ENCODE results near the gene SPON1. TPM values are rescaled to one million over a fixed set of nuclear protein-coding genes. Genes with fewer than 3 reads are reported as not detected.
A peak's percentile ranks its signal among the peaks of the same experiment; 100 is the strongest.
"Not testable (repeated sequence)": the region's sequence is repeated elsewhere in the genome, so short reads cannot be mapped to it uniquely, and the experiment has no call there.

Gene SPON1
- total RNA-seq, 1 experiment from 2014 or later: not detected

DNA sequence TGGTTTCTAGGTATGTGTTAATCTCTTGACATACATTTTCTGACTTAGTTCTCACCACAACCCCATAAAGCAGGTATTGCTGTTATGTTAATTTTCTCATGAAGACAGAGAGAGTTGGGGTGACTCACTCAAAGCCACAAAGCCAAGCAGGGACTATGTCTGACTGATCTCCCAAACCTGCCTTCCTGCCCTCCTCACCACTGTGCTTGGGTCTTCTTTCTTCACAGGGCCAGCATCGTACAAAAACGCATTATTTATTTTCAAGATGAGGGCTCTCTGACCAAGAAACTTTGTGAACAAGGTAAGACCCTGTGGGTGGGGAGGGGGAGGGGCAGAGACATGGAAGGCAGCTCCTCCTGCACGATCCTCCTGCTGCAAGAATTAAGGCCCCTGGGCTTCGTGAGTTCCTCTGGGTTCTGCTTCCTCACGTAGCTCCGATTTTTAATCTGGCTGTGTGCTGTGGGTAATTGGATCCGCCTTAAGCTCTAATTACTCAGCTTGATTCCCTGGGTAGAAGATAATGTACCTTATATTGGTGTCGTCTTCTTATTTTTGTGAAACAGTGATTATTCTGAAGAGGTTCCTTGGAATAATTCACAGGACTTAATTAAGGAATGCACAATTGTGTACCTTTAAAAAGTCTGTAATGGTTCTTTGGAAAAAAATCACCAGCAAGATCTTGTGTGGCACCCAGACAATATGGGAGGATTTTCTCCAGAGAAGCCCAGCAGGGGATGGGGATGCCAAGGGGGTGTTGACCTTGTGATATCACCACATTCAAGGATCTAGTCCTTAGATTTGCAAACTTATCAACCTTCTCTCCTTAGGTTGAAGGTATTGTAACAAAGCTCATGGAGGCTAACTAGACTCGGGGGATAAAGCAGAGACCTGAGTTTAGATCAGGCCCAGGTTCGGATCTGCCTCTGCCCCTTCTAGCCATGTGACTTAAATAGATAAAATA lies 112.9 kb downstream of the SPON1 start:
- peak; percentile 77 for DNase-seq (ENCODE audit: low read depth)

GRCh38 chr11:14079011-14079410 lies 116.5 kb downstream of the SPON1 start:
- DNase-seq (ENCODE audit: low read depth): no peak

DNA sequence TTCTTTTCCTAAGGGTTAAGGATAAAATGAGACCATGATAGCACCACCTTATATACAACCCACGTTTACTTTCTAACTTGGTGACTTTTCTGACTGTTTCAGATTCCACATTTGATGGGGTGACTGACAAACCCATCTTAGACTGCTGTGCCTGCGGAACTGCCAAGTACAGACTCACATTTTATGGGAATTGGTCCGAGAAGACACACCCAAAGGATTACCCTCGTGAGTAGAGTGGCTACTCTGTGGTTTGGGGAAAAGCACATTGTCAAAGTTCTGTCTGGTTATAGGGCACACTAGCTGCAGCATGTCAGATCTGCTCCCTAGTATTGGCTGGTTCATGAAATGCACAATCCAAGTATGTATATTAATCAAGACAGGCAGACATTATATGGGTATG lies 117.3 kb downstream of the SPON1 start:
- DNase-seq (ENCODE audit: low read depth): no peak

GRCh38 chr11:14081581-14082231 lies 119.2 kb downstream of the SPON1 start:
- no peak for DNase-seq (ENCODE audit: low read depth)

DNA sequence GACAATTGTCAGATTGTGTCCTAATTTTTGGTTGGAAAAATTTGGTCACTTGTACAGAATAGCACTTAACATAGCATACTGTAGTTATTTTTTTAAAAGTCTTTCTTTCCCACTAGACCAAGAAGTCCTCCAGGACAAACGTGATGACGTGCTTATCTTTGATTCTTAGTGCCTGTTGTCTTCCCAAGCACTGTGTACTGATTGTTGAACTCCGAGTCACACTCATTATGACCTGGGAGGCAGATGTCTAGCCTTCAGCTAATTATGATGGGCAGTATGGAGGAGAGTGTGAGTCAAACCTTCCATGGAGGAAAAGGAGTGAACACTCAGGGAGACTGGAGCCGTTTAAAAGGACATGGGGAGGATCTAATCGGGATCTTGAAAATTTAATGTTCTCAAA lies 119.8 kb downstream of the SPON1 start:
- DNase-seq (ENCODE audit: low read depth): no peak

GRCh38 chr11:14088861-14089260 lies 126.3 kb downstream of the SPON1 start:
- not testable (repeated sequence) for DNase-seq (ENCODE audit: low read depth)

DNA sequence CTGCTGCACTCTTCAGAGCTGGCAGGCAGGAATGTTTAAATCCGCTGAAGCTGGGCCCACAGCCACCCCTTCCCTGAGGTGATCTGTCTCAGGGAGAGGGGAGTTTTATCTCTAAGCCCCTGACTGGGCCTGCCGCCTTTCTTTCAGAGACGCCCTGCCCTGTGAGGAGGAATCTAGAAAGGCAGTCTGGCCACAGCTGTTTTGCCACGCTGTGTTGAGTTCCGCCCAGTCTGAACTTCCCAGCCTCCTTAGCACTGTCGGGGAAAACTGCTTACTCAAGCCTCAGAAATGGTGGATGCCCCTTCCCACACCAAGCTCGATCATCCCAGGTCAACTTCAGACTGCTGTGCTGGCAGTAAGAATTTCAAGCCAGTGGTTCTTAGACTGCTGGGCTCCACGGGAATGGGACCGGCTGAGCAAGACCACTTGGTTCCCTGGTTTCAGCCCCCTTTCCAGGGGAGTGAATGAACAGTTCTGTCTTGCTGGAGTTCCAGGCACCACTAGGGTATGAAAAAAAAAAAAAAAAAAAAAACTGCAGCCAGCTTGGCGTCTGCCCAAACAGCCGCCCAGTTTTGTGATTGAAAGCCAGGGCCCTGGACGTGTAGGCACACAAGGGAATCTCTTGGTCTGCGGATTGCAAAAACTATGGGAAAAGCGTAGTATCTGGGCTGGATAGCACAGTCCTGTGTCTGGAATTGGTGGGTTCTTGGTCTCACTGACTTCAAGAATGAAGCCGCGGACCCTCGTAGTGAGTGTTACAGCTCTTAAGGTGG lies 127.4 kb downstream of the SPON1 start:
- DNase-seq (ENCODE audit: low read depth): no peak

- not testable (repeated sequence) for DNase-seq (ENCODE audit: low read depth)
Measured at GRCh38 chr11:14090631-14091030, 128.1 kb downstream of the SPON1 start.

DNA sequence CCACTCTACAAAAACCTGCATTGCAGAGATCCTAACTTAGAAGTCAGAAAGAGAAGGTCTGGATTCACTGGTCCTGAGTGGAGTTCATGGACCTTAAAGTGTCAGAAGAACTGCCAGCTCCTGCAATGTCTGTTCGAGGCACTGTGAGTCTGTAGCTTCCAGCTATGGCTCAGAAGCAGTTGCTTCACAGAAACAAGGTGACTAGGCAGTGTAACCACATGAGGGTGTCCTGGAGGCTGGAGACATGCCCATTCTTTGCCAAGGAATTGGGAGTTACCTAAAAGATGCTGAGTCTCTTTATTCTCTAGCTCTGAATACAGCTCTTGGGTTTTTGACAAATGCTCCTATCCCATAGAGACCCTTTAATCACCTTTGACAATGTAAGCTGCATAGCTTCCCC lies 130.5 kb downstream of the SPON1 start:
- no peak for DNase-seq (ENCODE audit: low read depth)

- DNase-seq (ENCODE audit: low read depth): no peak
Measured at GRCh38 chr11:14094481-14095037, 132.0 kb downstream of the SPON1 start.

- DNase-seq (ENCODE audit: low read depth): peak; percentile 40
Measured at GRCh38 chr11:14095882-14096281, 133.4 kb downstream of the SPON1 start.

DNA sequence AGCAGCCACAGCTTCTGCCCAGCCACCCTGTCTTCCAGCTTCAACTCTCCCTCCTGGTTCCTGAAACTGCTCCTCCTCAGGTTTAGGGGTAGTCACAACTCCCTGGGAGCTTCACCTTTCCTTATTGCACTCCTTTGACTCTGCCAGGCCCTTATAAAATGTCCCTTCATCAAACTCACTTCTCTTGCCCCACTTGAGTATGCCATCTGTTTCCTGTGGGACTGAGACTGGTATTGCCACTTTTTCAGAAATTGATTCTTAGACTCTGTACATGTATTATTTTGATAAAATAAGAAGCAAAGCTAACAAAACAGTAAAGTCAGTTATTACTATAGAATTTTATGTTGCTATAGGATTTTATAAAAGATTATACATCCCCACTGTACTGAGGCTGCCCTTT lies 134.1 kb downstream of the SPON1 start:
- no peak for DNase-seq (ENCODE audit: low read depth)

- DNase-seq (ENCODE audit: low read depth): peak; percentile 39
Measured at GRCh38 chr11:14101388-14101787, 138.9 kb downstream of the SPON1 start.

- no peak for DNase-seq (ENCODE audit: low read depth)
Measured at GRCh38 chr11:14102766-14103165, 140.2 kb downstream of the SPON1 start.

GRCh38 chr11:14105446-14105845 lies 142.9 kb downstream of the SPON1 start:
- no peak for DNase-seq (ENCODE audit: low read depth)

- DNase-seq (ENCODE audit: low read depth): no peak
Measured at GRCh38 chr11:14106303-14107049, 144.0 kb downstream of the SPON1 start.

DNA sequence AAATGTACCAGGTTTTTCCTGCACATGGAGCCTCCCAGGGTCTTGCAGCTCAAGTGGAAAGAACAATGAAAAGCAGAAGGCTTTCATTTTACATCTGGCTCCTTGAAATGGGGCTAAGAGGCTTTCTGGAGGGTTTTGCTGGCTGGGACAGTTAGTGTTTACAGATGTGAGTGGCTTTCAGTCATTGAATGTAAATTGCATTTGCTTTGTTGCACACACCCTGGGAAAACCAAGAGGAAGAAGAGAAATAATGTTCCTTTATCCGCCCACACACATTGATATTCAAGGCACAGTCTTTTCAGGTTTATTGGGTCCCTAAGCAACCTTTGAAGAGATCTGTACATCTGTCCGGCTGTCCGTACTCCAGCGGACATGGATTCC lies 144.5 kb downstream of the SPON1 start:
- DNase-seq (ENCODE audit: low read depth): no peak

DNA sequence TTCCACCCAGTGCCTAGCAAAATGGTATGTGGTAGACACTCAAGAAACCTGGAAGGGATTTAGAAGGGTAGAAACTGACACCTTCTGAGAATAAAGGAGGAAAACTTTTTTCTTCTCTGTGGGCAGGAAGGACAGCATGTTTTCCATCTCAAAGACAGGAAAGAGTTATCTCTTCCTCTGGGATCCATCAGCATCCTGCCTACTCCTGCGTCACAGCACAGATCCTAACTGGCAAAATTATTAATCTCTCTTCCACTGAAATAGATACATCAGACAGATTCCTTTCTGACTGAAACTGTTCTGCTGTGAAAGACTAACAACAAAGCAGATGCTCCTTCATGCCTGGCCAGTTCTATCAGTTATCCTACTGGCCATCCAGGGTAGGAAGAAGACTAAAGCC lies 147.2 kb downstream of the SPON1 start:
- no peak for DNase-seq (ENCODE audit: low read depth)

- no peak for DNase-seq (ENCODE audit: low read depth)
Measured at GRCh38 chr11:14110629-14111028, 148.1 kb downstream of the SPON1 start.

- DNase-seq (ENCODE audit: low read depth): no peak
Measured at GRCh38 chr11:14111496-14111895, 149.0 kb downstream of the SPON1 start.

DNA sequence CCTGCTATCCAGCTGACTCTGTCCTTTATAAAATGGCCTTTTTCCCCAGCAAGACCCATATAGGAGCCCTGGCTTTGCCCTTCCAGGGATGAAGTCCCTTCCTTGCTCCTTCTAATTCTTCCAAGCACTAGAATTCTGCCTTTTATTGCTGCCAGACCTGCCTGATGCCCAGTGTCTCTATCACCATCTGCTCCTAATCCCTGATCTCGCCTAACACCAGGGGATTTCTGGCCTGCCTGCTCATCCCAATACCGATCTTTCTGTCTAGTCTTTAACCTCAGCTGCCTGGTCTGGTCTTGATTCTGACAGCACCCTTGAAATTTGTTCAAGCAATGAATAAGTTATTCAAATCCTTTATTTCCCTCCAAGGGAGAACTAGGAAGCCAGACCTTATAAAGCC lies 150.2 kb downstream of the SPON1 start:
- DNase-seq (ENCODE audit: low read depth): no peak

All from HT1080 (cell line).